Prostate gland (tissue), 2 donors: Measurements from ENCODE around the gene MMS22L. TPM values are rescaled to one million over a fixed set of nuclear protein-coding genes. Genes with fewer than 3 reads are reported as not detected.

Experiments
- DNase-seq: peaks from one replicate; pipeline ENCODE4 v3.0.0-alpha.2; 2019; ENCODE audit warnings: low spot score
- H3K27ac ChIP-seq, 2 donors: fragments of 200-600 bp; sonication (generic); 2 replicates each; pipeline ENCODE4 v1.5.1; 2017 to 2019
- H3K27me3 ChIP-seq: fragments of 200-600 bp; sonication (generic); replicated peaks from 2 replicates; pipeline ENCODE4 v1.5.1; 2019; ENCODE audit not compliant: insufficient read depth
- H3K36me3 ChIP-seq, 2 donors: fragments of 200-600 bp; sonication (generic); 1 replicate in 1 of 2; 2 replicates in 1 of 2; pipeline versions ENCODE4 v1.5.1 to v1.8.1; 2017 to 2019
- H3K4me1 ChIP-seq: fragments of 200-600 bp; sonication (generic); replicated peaks from 2 replicates; pipeline ENCODE4 v1.5.1; 2019
- H3K4me3 ChIP-seq, 2 donors: fragments of 200-600 bp; sonication (generic); 2 replicates each; pipeline ENCODE4 v1.5.1; 2017 to 2019
- H3K9me3 ChIP-seq: fragments of 200-600 bp; sonication (generic); 2 replicates; pipeline ENCODE4 v1.5.1; 2017
- CTCF ChIP-seq, 4 experiments: fragments of 200-600 bp in 2 of 4; fragments of 450-650 bp in 2 of 4; sonication (generic) in 2 of 4; IDR thresholded peaks; 1 replicate in 3 of 4; 2 replicates in 1 of 4; pipeline ENCODE4 v1.5.1; 2016 to 2019; ENCODE audit warnings: antibody characterized with exemption in 4 of 4, mild to moderate bottlenecking in 2 of 4, moderate library complexity in 2 of 4
- POLR2A ChIP-seq: fragments of 450-650 bp; IDR thresholded peaks from one replicate; pipeline ENCODE4 v1.6.1; 2016; ENCODE audit warnings: antibody characterized with exemption, mild to moderate bottlenecking
- POLR2AphosphoS5 ChIP-seq: sonication (generic); formaldehyde crosslinking; IDR thresholded peaks from one replicate; pipeline ENCODE4 v1.6.1; 2017; ENCODE audit warnings: antibody characterized with exemption
- WGBS: methylation state at CpG from one replicate; pipeline ENCODE4 v1.1.5; 2018; 5-methylcytosine and 5-hydroxymethylcytosine counted together
- intact Hi-C: fragments of 100-400 bp; cut with DNase I; formaldehyde crosslinking; loops from one replicate; pipeline ENCODE4 v1.14.2; 2022
- total RNA-seq, 2 donors: library from RNA; depleted of rRNA; stranded (reverse); fragments of >200 nt; gene quantifications; one replicate each; pipeline ENCODE4 v1.1.0, GENCODE V29; 2016

Gene MMS22L
- total RNA-seq, result 10 to 100 TPM in 1 of 2 donors, 1 to 10 TPM in 1; 6.4 to 21.6 TPM

- H3K27ac ChIP-seq, result peak within 1 kb of the TSS; percentile 45 to 61
- no peaks in the 10 kb centered on the region for H3K4me1 ChIP-seq
- no peaks in the 10 kb centered on the region for H3K9me3 ChIP-seq
- DNase-seq, result peak; percentile 93
- no peaks in the 10 kb centered on the region for H3K27me3 ChIP-seq
- intact Hi-C loops, result no loop called here
- under 1% methylated on average over 67 of the region's 67 CpGs for WGBS
- no peaks in the 10 kb centered on the region for H3K36me3 ChIP-seq
- H3K4me3 ChIP-seq, result peak within 1 kb of the TSS; percentile 84 to 89
- TF ChIP-seq POLR2A (peak; percentile 12), POLR2AphosphoS5 (peak; percentile 79), CTCF (IDR thresholded peaks at IDR 0.05) (no peak)
Observed at GRCh38 chr6:97282726-97283617, at the start of gene MMS22L. Gene MMS22L (minus strand): TSS chr6:97283216. CDS start chr6:97282477, 739 bp downstream.

GRCh38 chr6:97322811-97323210, 39.8 kb upstream of the MMS22L start:
- Histone ChIP-seq H3K27me3 (no peaks in the 10 kb centered on the region), H3K4me3 (no peak overlapping the region), H3K27ac (no peak overlapping the region), H3K4me1 (no peaks in the 10 kb centered on the region), H3K36me3 (no peaks in the 10 kb centered on the region), H3K9me3 (no peaks in the 10 kb centered on the region)
- 69% methylated on average over 1 of the region's 1 CpG for WGBS
- intact Hi-C loops, result no loop called here
- TF ChIP-seq POLR2A, result no peak
- no peak for TF ChIP-seq CTCF (IDR thresholded peaks at IDR 0.05)
- no peak for TF ChIP-seq POLR2AphosphoS5
- no peak for DNase-seq

GRCh38 chr6:97322226-97322625, 39.2 kb upstream of the MMS22L start:
- no peaks in the 10 kb centered on the region for H3K4me1 ChIP-seq
- H3K27me3 ChIP-seq, result no peaks in the 10 kb centered on the region
- TF ChIP-seq CTCF (IDR thresholded peaks at IDR 0.05) (no peak), POLR2A (no peak), POLR2AphosphoS5 (no peak)
- no peaks in the 10 kb centered on the region for H3K36me3 ChIP-seq
- 100% methylated on average over 1 of the region's 1 CpG for WGBS
- intact Hi-C loops, result no loop called here
- DNase-seq, result no peak
- no peaks in the 10 kb centered on the region for H3K9me3 ChIP-seq
- H3K27ac ChIP-seq, result no peak overlapping the region
- H3K4me3 ChIP-seq, result no peak overlapping the region

GRCh38 chr6:97316978-97317377, 34.0 kb upstream of the MMS22L start:
- no peaks in the 10 kb centered on the region for H3K9me3 ChIP-seq
- no peaks in the 10 kb centered on the region for H3K36me3 ChIP-seq
- no peak overlapping the region for H3K4me3 ChIP-seq
- H3K27me3 ChIP-seq, result no peaks in the 10 kb centered on the region
- intact Hi-C loops, result no loop called here
- no peak overlapping the region for H3K27ac ChIP-seq
- DNase-seq, result no peak
- TF ChIP-seq POLR2A, result no peak
- TF ChIP-seq POLR2AphosphoS5, result no peak
- no peak for TF ChIP-seq CTCF (IDR thresholded peaks at IDR 0.05)
- no peaks in the 10 kb centered on the region for H3K4me1 ChIP-seq

- TF ChIP-seq CTCF (IDR thresholded peaks at IDR 0.05) (no peak), POLR2A (no peak), POLR2AphosphoS5 (no peak)
Observed at GRCh38 chr6:97312241-97312640, 29.2 kb upstream of the MMS22L start.

More at GRCh38 chr6:97312241-97312640, 29.2 kb upstream of the MMS22L start:
- intact Hi-C loops, result no loop called here
- Histone ChIP-seq H3K36me3 (no peaks in the 10 kb centered on the region), H3K27me3 (no peaks in the 10 kb centered on the region), H3K9me3 (no peaks in the 10 kb centered on the region), H3K4me3 (no peak overlapping the region), H3K4me1 (no peaks in the 10 kb centered on the region), H3K27ac (no peak overlapping the region)
- DNase-seq, result no peak
- WGBS, result 44% methylated on average over 1 of the region's 1 CpG
